ENCODE results near the gene SMC3.
"Not testable (repeated sequence)": the region's sequence is repeated elsewhere in the genome, so short reads cannot be mapped to it uniquely, and the experiment has no call there.

- TF ChIP-seq CTCF, POLR2A (IDR thresholded peaks at IDR 0.05): not testable (repeated sequence)
Measured at GRCh38 chr10:110639046-110639445, 71.6 kb downstream of the SMC3 start.
